ENCODE data around the gene AMN.

Gene AMN

GRCh38 chr14:102929241-102930137 is 7.0 kb downstream of the AMN start:
- DNase-seq, result no peak

GRCh38 chr14:102930138-102930752 is 7.8 kb downstream of the AMN start:
- DNase-seq, result peak; percentile 48

GRCh38 chr14:102930753-102931579 is 8.5 kb downstream of the AMN start:
- DNase-seq, result peak; percentile 53

- no peak for DNase-seq
Observed at GRCh38 chr14:102931580-102932285, 9.3 kb downstream of the AMN start.

- no peak for DNase-seq
Observed at GRCh38 chr14:102932484-102933248, 10.2 kb downstream of the AMN start.

DNA sequence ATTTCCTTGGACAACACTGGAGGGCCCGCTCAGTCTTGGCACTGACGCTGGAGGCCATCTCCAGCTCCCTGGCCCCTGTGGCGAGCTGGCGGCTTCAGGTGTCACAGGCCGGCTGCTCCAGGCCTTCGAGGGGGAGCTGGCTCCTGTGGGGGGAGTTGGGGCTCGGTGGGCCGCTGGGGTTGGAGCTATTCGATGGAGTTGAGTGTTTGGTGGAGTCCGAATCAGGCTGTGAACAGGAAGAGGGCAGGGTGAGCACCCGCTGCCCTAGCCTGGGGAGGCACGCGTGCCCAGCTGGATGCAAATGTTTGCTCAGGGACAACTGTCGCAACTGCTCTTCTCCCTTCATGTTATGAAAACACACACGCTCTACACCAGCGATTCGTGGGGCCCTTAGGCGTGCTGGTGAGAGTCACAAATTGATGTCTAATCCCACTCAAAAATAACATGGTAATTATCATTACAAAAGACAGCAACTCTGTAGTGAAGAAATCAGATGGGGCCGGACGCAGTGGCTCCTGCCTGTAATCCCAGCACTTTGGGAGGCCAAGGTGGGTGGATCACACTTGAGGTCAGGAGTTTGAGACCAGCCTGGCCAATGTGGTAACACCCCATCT is 11.3 kb downstream of the AMN start:
- DNase-seq, result no peak

- DNase-seq, result no peak
Observed at GRCh38 chr14:102935756-102936155, 13.3 kb downstream of the AMN start.

DNA sequence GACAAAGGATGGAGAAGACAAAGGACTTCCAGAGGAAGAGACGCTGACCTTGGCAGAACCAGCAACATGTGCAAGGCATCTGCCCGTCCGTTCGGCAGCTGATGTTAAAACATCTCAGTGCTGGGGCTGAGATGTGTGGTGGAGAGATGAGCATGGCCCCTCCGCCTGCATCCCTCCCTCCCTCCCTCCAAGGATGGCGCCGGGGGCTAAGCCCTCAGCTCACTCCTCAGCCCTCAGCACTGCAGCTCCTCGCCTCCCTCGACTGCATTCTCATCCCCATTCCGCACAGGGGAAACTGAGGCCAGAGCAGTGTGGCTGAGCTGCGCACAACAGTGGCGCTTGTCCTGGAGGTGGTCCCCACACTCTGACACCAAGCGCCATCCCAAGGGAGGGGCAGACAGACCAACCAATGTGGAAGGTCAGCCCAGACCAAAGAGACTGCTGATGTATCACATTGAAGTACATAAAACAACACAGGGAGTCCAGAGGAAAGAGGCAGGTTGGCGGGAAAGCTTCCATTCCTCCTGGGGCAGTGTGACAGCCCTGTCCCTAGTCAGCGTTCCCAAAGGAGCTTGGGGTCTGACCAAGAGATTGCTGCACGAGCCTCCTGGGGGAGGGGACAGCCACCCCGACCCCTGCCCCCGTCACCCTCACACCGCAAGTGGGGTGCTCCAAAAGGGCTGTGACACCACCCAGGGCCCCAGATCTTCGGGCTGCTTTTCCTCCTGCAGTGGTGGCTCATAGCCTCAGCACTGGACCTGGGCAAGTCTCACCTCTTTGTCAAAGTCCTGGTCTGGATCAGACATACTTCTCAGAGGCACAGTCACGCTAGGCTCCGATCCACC is 15.1 kb downstream of the AMN start:
- DNase-seq, result no peak

DNA sequence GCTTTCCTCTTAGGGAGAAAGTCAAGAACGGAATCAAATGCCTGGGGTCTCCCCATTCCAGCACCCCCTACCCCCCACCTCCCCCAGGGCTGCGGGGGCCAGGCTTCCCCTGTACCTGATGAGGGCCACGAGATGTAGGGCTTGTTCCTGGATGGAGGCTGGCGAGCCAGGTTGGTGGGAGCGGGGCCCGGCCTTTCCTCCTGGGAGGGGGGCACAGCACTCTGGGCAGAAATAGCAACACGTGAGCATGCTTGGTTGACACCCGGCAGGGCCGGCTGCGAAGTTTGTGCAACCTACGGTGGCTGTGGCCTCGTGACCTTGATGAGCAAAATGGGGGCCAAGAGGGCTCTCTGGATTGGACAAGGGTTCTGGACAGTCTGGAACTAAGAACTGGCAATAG is 15.7 kb downstream of the AMN start:
- DNase-seq, result no peak

GRCh38 chr14:102939329-102939728 is 16.9 kb downstream of the AMN start:
- no peak for DNase-seq

- no peak for DNase-seq
Observed at GRCh38 chr14:102939820-102940561, 17.5 kb downstream of the AMN start.

GRCh38 chr14:102940729-102941362 is 18.4 kb downstream of the AMN start:
- no peak for DNase-seq

DNA sequence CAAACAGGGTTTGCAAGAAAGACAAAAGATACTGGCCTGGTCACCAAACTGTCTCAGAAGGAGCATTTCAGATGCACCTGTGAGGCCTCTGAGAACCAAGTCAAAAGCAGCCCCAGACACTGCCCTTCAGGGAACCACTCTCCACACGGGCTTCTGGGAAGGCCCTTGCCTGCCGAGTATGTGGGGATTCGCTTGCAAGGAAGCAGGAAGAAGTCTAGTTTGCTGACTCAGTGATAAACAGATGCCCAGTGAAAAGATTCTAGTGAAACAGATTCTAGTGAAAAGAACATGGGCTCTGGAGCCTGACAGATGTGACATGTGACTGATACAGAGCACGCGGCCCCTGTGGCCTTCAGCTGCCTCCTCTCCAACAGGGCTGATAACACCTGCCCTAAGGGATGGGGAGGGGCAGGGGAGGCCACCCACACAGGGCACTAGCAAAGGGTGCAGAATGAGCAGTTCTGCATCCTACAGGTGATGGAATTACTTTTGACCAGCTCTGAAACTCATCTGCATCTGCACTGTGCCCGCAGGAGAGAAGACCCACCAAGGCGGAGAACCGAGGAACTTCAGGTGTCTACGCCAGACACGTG is 19.1 kb downstream of the AMN start:
- DNase-seq, result no peak

GRCh38 chr14:102942069-102942468 is 19.6 kb downstream of the AMN start:
- DNase-seq, result no peak

DNA sequence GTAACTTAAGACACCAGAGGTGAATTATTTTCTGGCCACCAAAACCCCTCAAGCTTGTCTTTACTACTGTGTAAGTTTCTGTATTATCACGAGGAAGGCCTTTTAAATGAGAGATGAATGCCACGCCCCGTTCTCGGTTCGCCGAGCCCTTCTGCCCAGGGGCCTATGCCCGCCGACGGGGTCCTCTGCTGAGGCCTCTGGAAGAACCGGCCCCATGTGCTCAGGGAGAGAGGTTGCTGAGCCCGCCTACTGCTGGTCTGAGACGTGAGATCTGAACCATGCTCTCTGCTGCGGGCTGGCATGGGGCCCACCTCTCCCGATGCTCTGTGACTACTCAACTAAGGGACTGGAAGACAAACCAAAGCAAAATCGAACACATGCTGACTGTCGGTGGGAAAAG is 21.0 kb downstream of the AMN start:
- DNase-seq, result no peak

DNA sequence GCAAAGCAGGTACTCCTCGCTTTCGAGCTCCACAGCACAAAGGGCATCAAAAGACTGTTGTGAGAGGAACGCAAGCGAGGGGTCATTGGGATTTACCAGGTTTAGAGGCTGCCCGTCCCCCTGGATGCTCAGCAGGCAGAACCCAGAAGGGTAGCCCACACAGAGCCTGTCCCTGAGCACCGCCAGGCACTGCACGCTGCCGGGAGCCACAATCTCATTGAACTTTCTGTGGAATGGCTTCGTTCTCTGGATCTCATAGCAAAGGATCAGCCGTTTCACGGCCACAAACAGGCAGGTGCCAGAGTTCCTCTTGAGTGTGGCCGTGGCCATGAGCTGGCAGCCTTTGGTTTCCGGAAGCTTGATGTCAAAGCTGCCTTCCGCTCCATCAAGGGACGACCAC is 21.5 kb downstream of the AMN start:
- no peak for DNase-seq

- DNase-seq, result no peak
Observed at GRCh38 chr14:102944448-102945330, 22.2 kb downstream of the AMN start.
